ENCODE results near the gene TLR8. TPM values are rescaled to one million over a fixed set of nuclear protein-coding genes. Genes with fewer than 3 reads are reported as not detected.
A peak's percentile ranks its signal among the peaks of the same experiment; 100 is the strongest.

Gene TLR8
- total and polyA plus RNA-seq, 2 of the 4 experiments (the other 2 are of a cell fraction) = not detected

GRCh38 chrX:12946406-12946805 is 40.0 kb downstream of the TLR8 start:
- ChIA-PET POLR2A (ENCODE audit: unreplicated experiment) (interaction anchor here (0.8 kb wide), 1 partner anchor 33 kb away, joined by 9 read pairs; no protein-coding TSS in a partner anchor), CTCF (interaction anchor here (0.6 to 1.3 kb wide), 15 partner anchors 8 to 1078 kb away, joined by 3 to 21 read pairs (median 4); no protein-coding TSS in a partner anchor)
- Histone ChIP-seq H3K56ac (ENCODE audit: extremely low read depth, insufficient read depth, low read length) (no peak overlapping the region), H3K4me3 (ENCODE audit: insufficient read depth, low read depth, low read length) (no peak overlapping the region), H2AK9ac (replicated peaks; ENCODE audit: low read depth, low read length, poor library complexity) (no peak overlapping the region), H3K9me3 (ENCODE audit: control insufficient read depth, insufficient read depth, low read length) (no peaks in the 10 kb centered on the region), H2BK120ac (ENCODE audit: low read depth, low read length) (peak overlapping the region; percentile 97), H3K23ac (ENCODE audit: low read depth, low read length) (no peak overlapping the region), H4K91ac (ENCODE audit: insufficient read depth, low read depth, low read length) (peak overlapping the region; percentile 46; the same call in 1 of the 2 replicates), H2BK15ac (ENCODE audit: low read depth, low read length) (no peak overlapping the region), H4K20me1 (ENCODE audit: insufficient read depth, low read length) (no peaks in the 10 kb centered on the region), H2BK5ac (ENCODE audit: low read depth, low read length, poor library complexity, severe bottlenecking) (no peak overlapping the region), H3K18ac (ENCODE audit: low read depth, low read length) (peak overlapping the region; percentile 49; the same call in 1 of the 2 replicates), H3K27ac (ENCODE audit: insufficient read depth, low read length) (no peak overlapping the region), H3K79me1 (ENCODE audit: low read depth in 1 of 2, low read length in 2 of 2) (peaks cover 0 to 13% of the 10 kb centered on the region in 2 experiments; a peak in 3 of 4 replicates), H3K4me1 (ENCODE audit: control insufficient read depth, insufficient read depth, low read length) (peaks cover 14% of the 10 kb centered on the region), H4K8ac (ENCODE audit: low read depth in 2 of 2, low read length in 2 of 2) (peak overlapping the region in 1 of 2 experiments; percentile 56; a peak in 1 of 4 replicates), H3K4ac (ENCODE audit: low read depth, low read length) (peak overlapping the region; percentile 6), H2AK5ac (ENCODE audit: low read depth, low read length) (peak overlapping the region; percentile 32), H3K14ac (replicated peaks; ENCODE audit: low read depth, low read length) (no peak overlapping the region; the same call in 1 of the 2 replicates), H3K27me3 (ENCODE audit: control insufficient read depth, insufficient read depth, low read length) (no peaks in the 10 kb centered on the region), H2AFZ (replicated peaks; ENCODE audit: low read length, poor library complexity) (no peak overlapping the region), H2BK20ac (ENCODE audit: low read depth, low read length) (peak overlapping the region; percentile 27; the same call in 1 of the 2 replicates), H3K36me3 (ENCODE audit: control insufficient read depth, insufficient read depth, low read length) (no peaks in the 10 kb centered on the region), H3K4me2 (ENCODE audit: low read depth, low read length) (no peak overlapping the region), H4K5ac (ENCODE audit: low read depth, low read length) (peak overlapping the region; percentile 69), H3K9me1 (ENCODE audit: insufficient read depth, low read length) (peaks cover 7% of the 10 kb centered on the region; the same call in 1 of the 2 replicates), H3K9ac (ENCODE audit: low read depth, low read length) (no peak overlapping the region; the same call in 1 of the 2 replicates)
- no TSS peak for BruUV-seq (replicated peaks)
- TF ChIP-seq RFX5 (IDR thresholded peaks at IDR 0.05; ENCODE audit: low read depth, low read length) (no peak), BHLHE40 (IDR thresholded peaks at IDR 0.05; ENCODE audit: low read depth, low read length) (no peak), MAFK (IDR thresholded peaks at IDR 0.05; ENCODE audit: low read depth, low read length) (no peak), RCOR1 (IDR thresholded peaks at IDR 0.05; ENCODE audit: insufficient replicate concordance, low read length) (no peak), CEBPB (IDR thresholded peaks at IDR 0.05; ENCODE audit: low read depth, low read length) (no peak), CTCF (conservative IDR thresholded peaks at IDR 0.05; ENCODE audit: low read depth, low read length) (no peak), FOS (IDR thresholded peaks at IDR 0.05; ENCODE audit: low read depth, low read length) (no peak), ELK1 (IDR thresholded peaks at IDR 0.05; ENCODE audit: borderline replicate concordance, low read depth, low read length) (no peak), MAZ (IDR thresholded peaks at IDR 0.05; ENCODE audit: borderline replicate concordance, low read depth, low read length) (no peak), SMC3 (IDR thresholded peaks at IDR 0.05; ENCODE audit: low read depth, low read length) (no peak), MXI1 (IDR thresholded peaks at IDR 0.05; ENCODE audit: borderline replicate concordance, low read depth, low read length) (no peak), USF2 (IDR thresholded peaks at IDR 0.05; ENCODE audit: low read depth, low read length) (no peak), RAD21 (IDR thresholded peaks at IDR 0.05; ENCODE audit: low read length) (no peak), CHD1 (IDR thresholded peaks at IDR 0.05; ENCODE audit: low read depth, low read length) (no peak), POLR2A (IDR thresholded peaks at IDR 0.05; ENCODE audit: low read depth, low read length) (no peak), NFE2L2 (IDR thresholded peaks at IDR 0.05; ENCODE audit: low read depth, low read length) (no peak)
- in situ Hi-C loops (cut with MboI; ENCODE audit: low sequenced_read_pairs) = no loop called here
- no peak for DNase-seq
- dilution Hi-C loops (cut with HindIII; ENCODE audit: low sequenced_read_pairs, unreplicated experiment) = no loop called here
- no peak for ATAC-seq (ENCODE audit: low read depth)
- WGBS, 2 experiments (ENCODE audit: extremely low coverage in 2 of 2, insufficient read length in 1 of 2) = no CpG with 5 or more reads among the region's 4 CpGs
- intact Hi-C loops (cut with micrococcal nuclease) = loop anchor here (2.0 to 10.0 kb wide), 2 partner anchors 452 to 698 kb away; no protein-coding TSS in a partner anchor

Measured in IMR-90 (cell line).